Measurements from ENCODE around the gene RFXAP.
A peak's percentile ranks its signal among the peaks of the same experiment; 100 is the strongest.

The RFXAP gene

DNA sequence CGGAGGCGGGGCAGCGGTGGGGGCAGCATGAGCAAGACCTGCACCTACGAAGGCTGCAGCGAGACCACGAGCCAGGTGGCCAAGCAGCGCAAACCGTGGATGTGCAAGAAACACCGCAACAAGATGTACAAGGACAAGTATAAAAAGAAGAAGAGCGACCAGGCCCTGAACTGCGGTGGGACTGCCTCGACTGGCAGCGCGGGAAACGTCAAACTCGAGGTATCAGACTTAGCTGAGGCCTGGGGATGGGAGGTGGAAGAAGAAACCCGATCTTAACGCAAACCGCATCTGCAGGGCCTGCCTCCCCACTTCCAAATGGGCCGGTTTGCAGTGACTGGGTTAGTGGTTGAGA is 693 bp downstream of the RFXAP start:
- Histone ChIP-seq H3K4me2 (ENCODE audit: low read length) (peak overlapping the region; percentile 100), H2AFZ (peak overlapping the region; percentile 87), H3K27me3 (ENCODE audit: control insufficient read depth, insufficient read depth, low read length) (no peaks in the 10 kb centered on the region), H3K36me3 (ENCODE audit: control insufficient read depth, insufficient read depth, low read length) (no peaks in the 10 kb centered on the region), H3K4me3 (ENCODE audit: low read depth, low read length) (peak overlapping the region; percentile 94), H3K4me1 (no peaks in the 10 kb centered on the region), H3K27ac (no peak overlapping the region), H3K9ac (no peak overlapping the region), H3K79me2 (peaks cover 2% of the 10 kb centered on the region), H3K9me3 (ENCODE audit: control insufficient read depth, low read length) (no peaks in the 10 kb centered on the region)
- TF ChIP-seq, protein P1, sequence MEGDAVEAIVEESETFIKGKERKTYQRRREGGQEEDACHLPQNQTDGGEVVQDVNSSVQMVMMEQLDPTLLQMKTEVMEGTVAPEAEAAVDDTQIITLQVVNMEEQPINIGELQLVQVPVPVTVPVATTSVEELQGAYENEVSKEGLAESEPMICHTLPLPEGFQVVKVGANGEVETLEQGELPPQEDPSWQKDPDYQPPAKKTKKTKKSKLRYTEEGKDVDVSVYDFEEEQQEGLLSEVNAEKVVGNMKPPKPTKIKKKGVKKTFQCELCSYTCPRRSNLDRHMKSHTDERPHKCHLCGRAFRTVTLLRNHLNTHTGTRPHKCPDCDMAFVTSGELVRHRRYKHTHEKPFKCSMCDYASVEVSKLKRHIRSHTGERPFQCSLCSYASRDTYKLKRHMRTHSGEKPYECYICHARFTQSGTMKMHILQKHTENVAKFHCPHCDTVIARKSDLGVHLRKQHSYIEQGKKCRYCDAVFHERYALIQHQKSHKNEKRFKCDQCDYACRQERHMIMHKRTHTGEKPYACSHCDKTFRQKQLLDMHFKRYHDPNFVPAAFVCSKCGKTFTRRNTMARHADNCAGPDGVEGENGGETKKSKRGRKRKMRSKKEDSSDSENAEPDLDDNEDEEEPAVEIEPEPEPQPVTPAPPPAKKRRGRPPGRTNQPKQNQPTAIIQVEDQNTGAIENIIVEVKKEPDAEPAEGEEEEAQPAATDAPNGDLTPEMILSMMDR (IDR thresholded peaks at IDR 0.05): no peak

DNA sequence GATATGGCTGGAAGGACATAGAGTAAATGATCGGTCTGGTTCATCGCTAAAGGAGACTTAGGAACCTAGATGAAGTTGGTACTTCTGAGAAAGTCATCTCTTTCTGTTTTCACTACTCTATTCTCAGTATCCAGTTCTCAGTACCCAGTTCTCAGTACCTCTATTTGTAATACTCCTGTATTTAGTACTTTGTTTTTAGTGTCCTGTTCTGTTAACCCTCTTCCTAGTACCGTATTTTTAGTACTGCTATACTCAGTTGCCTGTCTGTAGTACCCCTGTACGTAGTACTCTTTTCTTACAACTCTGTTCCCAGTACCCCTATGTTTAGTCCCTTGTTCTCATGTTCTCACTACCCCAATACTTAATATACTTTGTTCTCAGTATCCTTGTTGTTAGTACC is 1.2 kb downstream of the RFXAP start:
- peaks cover 2% of the 10 kb centered on the region for H3K79me2 ChIP-seq
- H3K27me3 ChIP-seq (ENCODE audit: control insufficient read depth, insufficient read depth, low read length): no peaks in the 10 kb centered on the region
- peak overlapping the region; percentile 100 for H3K4me2 ChIP-seq (ENCODE audit: low read length)
- H3K4me3 ChIP-seq (ENCODE audit: low read depth, low read length): peak overlapping the region; percentile 94
- H3K36me3 ChIP-seq (ENCODE audit: control insufficient read depth, insufficient read depth, low read length): no peaks in the 10 kb centered on the region
- H3K4me1 ChIP-seq: no peaks in the 10 kb centered on the region
- no peak overlapping the region for H3K27ac ChIP-seq
- no peaks in the 10 kb centered on the region for H3K9me3 ChIP-seq (ENCODE audit: control insufficient read depth, low read length)
- TF ChIP-seq, protein P1 (IDR thresholded peaks at IDR 0.05): no peak
- H2AFZ ChIP-seq: no peak overlapping the region
- H3K9ac ChIP-seq: no peak overlapping the region

DNA sequence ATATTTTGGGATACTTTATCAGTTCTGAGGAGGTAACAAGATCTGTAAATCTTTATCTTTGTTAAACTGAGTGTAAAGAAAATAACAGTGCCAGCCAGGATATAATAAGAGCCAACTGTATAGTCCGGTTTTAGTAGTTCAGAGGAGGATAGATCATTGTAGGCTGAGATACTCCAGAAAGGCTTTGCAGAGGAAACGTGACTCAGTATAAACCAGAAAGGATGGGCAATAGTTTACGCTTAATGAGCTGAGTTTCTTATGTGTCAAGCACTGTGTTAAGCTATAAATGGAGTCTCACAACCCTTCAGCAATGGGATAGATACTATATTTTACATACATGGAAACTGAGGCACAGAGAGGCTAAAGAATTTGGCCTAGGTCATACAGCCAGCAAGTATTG is 3.8 kb downstream of the RFXAP start:
- no peak overlapping the region for H3K9ac ChIP-seq
- H3K36me3 ChIP-seq (ENCODE audit: control insufficient read depth, insufficient read depth, low read length): no peaks in the 10 kb centered on the region
- H3K27ac ChIP-seq: no peak overlapping the region
- TF ChIP-seq, protein P1 (IDR thresholded peaks at IDR 0.05): no peak
- H3K79me2 ChIP-seq: peaks cover 2% of the 10 kb centered on the region
- H3K27me3 ChIP-seq (ENCODE audit: control insufficient read depth, insufficient read depth, low read length): no peaks in the 10 kb centered on the region
- no peak overlapping the region for H3K4me3 ChIP-seq (ENCODE audit: low read depth, low read length)
- no peak overlapping the region for H3K4me2 ChIP-seq (ENCODE audit: low read length)
- H2AFZ ChIP-seq: no peak overlapping the region
- no peaks in the 10 kb centered on the region for H3K4me1 ChIP-seq
- no peaks in the 10 kb centered on the region for H3K9me3 ChIP-seq (ENCODE audit: control insufficient read depth, low read length)

DNA sequence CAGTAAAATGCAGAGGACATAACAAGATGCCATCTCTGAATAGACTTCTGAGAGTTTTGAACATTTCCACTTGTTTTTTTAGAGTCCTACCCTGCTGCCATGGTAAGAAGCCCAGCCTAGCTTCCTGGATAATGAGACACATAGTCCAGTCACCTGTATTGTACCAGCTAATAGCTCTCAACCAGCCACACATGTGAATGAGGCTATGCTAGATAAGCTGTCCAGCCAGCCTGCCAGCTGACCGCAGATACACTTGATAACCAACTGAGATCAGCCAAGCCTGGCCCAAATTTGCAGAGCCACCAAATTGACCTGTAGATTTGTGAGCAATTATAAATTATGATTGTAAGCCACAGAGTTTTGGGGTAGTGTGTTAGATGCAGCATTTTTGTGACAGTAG is 10.7 kb downstream of the RFXAP start:
- H3K27ac ChIP-seq: no peak overlapping the region
- H3K79me2 ChIP-seq: no peaks in the 10 kb centered on the region
- H3K9me3 ChIP-seq (ENCODE audit: control insufficient read depth, low read length): no peaks in the 10 kb centered on the region
- H3K9ac ChIP-seq: no peak overlapping the region
- no peaks in the 10 kb centered on the region for H3K36me3 ChIP-seq (ENCODE audit: control insufficient read depth, insufficient read depth, low read length)
- H2AFZ ChIP-seq: no peak overlapping the region
- TF ChIP-seq, protein P1 (IDR thresholded peaks at IDR 0.05): no peak
- no peaks in the 10 kb centered on the region for H3K4me1 ChIP-seq
- no peak overlapping the region for H3K4me3 ChIP-seq (ENCODE audit: low read depth, low read length)
- H3K27me3 ChIP-seq (ENCODE audit: control insufficient read depth, insufficient read depth, low read length): no peaks in the 10 kb centered on the region
- no peak overlapping the region for H3K4me2 ChIP-seq (ENCODE audit: low read length)

DNA sequence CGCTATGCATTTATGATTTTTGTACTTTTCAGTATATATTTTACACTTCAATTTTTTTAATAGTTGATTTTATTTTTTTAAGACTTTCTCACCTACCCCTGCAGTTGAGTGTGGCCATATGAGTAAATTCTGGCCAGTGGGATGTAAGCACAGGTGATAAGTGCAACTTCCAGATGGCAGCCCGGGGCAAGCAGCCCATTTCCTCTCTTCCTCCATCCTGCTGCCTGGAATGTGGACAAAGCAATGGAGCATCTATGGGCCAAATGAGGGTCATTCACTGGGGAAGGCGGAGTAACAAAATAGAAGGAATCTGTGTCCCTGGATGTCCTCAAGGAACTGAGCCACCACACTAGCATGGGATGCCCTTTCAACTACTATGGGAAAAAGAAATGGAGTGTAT is 12.3 kb downstream of the RFXAP start:
- Histone ChIP-seq H3K27ac (no peak overlapping the region), H3K4me3 (ENCODE audit: low read depth, low read length) (no peak overlapping the region), H3K4me2 (ENCODE audit: low read length) (no peak overlapping the region), H3K4me1 (no peaks in the 10 kb centered on the region), H2AFZ (no peak overlapping the region), H3K9ac (no peak overlapping the region), H3K79me2 (no peaks in the 10 kb centered on the region), H3K27me3 (ENCODE audit: control insufficient read depth, insufficient read depth, low read length) (no peaks in the 10 kb centered on the region), H3K9me3 (ENCODE audit: control insufficient read depth, low read length) (no peaks in the 10 kb centered on the region), H3K36me3 (ENCODE audit: control insufficient read depth, insufficient read depth, low read length) (no peaks in the 10 kb centered on the region)
- TF ChIP-seq, protein P1 (IDR thresholded peaks at IDR 0.05): no peak
